ENCODE measurements around the gene ING5. TPM values are rescaled to one million over a fixed set of nuclear protein-coding genes. Genes with fewer than 3 reads are reported as not detected.

ING5 gene
- total and polyA plus RNA-seq, 2 donors (not counting 3 experiments of a cell fraction or from before 2014, with no cell fraction given), result 24.5 to 33.4 TPM

DNA sequence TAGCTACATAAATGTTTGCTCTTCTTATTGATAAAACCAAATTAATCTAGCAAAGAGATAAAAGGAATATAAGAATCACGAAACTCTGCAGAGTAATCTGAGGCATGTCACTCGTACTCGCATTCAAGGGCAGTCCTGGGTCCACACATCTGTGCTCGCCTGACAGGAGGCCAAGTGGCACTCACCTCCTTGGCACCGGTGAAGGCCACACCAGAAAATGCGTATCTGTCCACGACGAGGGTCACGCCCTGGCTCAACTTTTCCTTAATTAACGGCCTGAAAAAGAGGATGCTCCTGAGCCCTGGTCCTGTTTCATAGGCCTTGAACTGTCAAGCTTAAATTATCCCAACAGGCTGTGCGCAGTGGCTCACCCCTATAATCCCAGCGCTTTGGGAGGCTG lies 21.8 kb upstream of the ING5 start:
- dilution Hi-C loops (cut with MboI; ENCODE audit: extremely low pct_ligation_motif_present, low sequenced_read_pairs), result no loop called here

More for the DNA sequence above, 21.8 kb upstream of the ING5 start:
- no peaks in the 10 kb centered on the region for H3K27me3 ChIP-seq (ENCODE audit: control insufficient read depth in 2 of 2, insufficient read depth in 2 of 2, low read length in 2 of 2)
- intact Hi-C loops (cut with micrococcal nuclease), result no loop called here
- CTCF ChIA-PET, result interaction anchor here (1.6 to 2.2 kb wide), 2 partner anchors 14 to 21 kb away, joined by 5 to 8 read pairs; no protein-coding TSS in a partner anchor
- no peaks in the 10 kb centered on the region for H3K9me3 ChIP-seq (replicated peaks; ENCODE audit: control insufficient read depth, insufficient read depth, low read length)
- peaks cover 6 to 26% of the 10 kb centered on the region in 2 experiments for H3K36me3 ChIP-seq (ENCODE audit: control insufficient read depth in 2 of 2, extremely low read depth in 1 of 2, insufficient read depth in 2 of 2, low read length in 2 of 2)
- H3K27ac ChIP-seq (ENCODE audit: insufficient read depth, low read depth, low read length), result no peak overlapping the region
- POLR2A ChIA-PET, result no interaction called here
- peaks cover 19% of the 10 kb centered on the region for H3K79me2 ChIP-seq (ENCODE audit: control insufficient read depth, insufficient read depth, low read length)
- H3K4me3 ChIP-seq (replicated peaks in 1 of 3; ENCODE audit: insufficient read depth in 1 of 3, low read depth in 1 of 3, low read length in 3 of 3), result no peak overlapping the region
- no peak overlapping the region for H3K4me2 ChIP-seq (ENCODE audit: insufficient read depth, low read length)
- H3K9me1 ChIP-seq (replicated peaks; ENCODE audit: control insufficient read depth, extremely low read depth, insufficient read depth, low read length), result no peaks in the 10 kb centered on the region
- no peak for FAIRE-seq
- H3K9ac ChIP-seq (replicated peaks; ENCODE audit: extremely low read depth, insufficient read depth, low read length), result no peak overlapping the region
- TF ChIP-seq GATA2 (IDR thresholded peaks at IDR 0.05; ENCODE audit: insufficient read depth, insufficient read length, low read depth, low read length), result no peak
- no peak for TF ChIP-seq POLR2AphosphoS5 (IDR thresholded peaks at IDR 0.05; ENCODE audit: insufficient read depth, low read depth, low read length)
- TF ChIP-seq EZH2 (IDR thresholded peaks at IDR 0.05; ENCODE audit: borderline replicate concordance, low read depth, low read length, severe bottlenecking), result no peak
- TF ChIP-seq, protein P1, sequence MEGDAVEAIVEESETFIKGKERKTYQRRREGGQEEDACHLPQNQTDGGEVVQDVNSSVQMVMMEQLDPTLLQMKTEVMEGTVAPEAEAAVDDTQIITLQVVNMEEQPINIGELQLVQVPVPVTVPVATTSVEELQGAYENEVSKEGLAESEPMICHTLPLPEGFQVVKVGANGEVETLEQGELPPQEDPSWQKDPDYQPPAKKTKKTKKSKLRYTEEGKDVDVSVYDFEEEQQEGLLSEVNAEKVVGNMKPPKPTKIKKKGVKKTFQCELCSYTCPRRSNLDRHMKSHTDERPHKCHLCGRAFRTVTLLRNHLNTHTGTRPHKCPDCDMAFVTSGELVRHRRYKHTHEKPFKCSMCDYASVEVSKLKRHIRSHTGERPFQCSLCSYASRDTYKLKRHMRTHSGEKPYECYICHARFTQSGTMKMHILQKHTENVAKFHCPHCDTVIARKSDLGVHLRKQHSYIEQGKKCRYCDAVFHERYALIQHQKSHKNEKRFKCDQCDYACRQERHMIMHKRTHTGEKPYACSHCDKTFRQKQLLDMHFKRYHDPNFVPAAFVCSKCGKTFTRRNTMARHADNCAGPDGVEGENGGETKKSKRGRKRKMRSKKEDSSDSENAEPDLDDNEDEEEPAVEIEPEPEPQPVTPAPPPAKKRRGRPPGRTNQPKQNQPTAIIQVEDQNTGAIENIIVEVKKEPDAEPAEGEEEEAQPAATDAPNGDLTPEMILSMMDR (IDR thresholded peaks at IDR 0.05; ENCODE audit: extremely low read depth in 1 of 2, insufficient read depth in 1 of 2, low read depth in 1 of 2, low read length in 2 of 2), result no peak
- no peak for TF ChIP-seq POLR2A (IDR thresholded peaks at IDR 0.05; ENCODE audit: low read depth, low read length)
- TF ChIP-seq MYC (IDR thresholded peaks at IDR 0.05; ENCODE audit: low read depth, low read length), result no peak
- TF ChIP-seq JUN (IDR thresholded peaks at IDR 0.05; ENCODE audit: borderline replicate concordance, insufficient read depth, insufficient read length, low read depth), result no peak
- TF ChIP-seq FOS (IDR thresholded peaks at IDR 0.05; ENCODE audit: borderline replicate concordance, insufficient read depth, low read length), result no peak
- TF ChIP-seq, protein P2, sequence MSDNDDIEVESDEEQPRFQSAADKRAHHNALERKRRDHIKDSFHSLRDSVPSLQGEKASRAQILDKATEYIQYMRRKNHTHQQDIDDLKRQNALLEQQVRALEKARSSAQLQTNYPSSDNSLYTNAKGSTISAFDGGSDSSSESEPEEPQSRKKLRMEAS (IDR thresholded peaks at IDR 0.05; ENCODE audit: insufficient read depth, insufficient read length), result no peak
- no peak overlapping the region for H2AFZ ChIP-seq (ENCODE audit: low read depth, low read length)
- no peak for DNase-seq (ENCODE audit: low read depth, low spot score)
- no TSS peak for BruUV-seq (replicated peaks)
- H4K20me1 ChIP-seq (replicated peaks; ENCODE audit: control insufficient read depth, extremely low read depth, insufficient read depth, low read length), result no peaks in the 10 kb centered on the region
- peaks cover 11% of the 10 kb centered on the region for H3K4me1 ChIP-seq (ENCODE audit: control insufficient read depth, extremely low read depth, insufficient read depth, low read length)

All from endothelial cell of umbilical vein (primary cell).